Lung (tissue), 12 donors: ENCODE results near the gene GPR137. TPM values are rescaled to one million over a fixed set of nuclear protein-coding genes. Genes with fewer than 3 reads are reported as not detected.

Source experiments
- ATAC-seq: fragments of 200-7000 bp; cut with Tn5 transposase; one replicate; pipeline ENCODE4 v1.9.1; 2020; ENCODE audit warnings: moderate number of reproducible peaks; ENCODE audit not compliant: insufficient read depth, low FRiP score
- DNase-seq, 3 donors: peaks; one replicate each; pipeline ENCODE4 v3.0.0-alpha.2; 2013 to 2017
- H3K27ac ChIP-seq, 2 donors: one replicate each; pipeline ENCODE4 v1.5.1; 2013; ENCODE audit warnings: mild to moderate bottlenecking in 2 of 2, moderate library complexity in 2 of 2, control low read depth in 1 of 2, inconsistent platforms in 1 of 2, low read depth in 1 of 2, low read length in 1 of 2
- H3K27me3 ChIP-seq, 3 donors: one replicate each; pipeline ENCODE4 v1.5.1; 2013; ENCODE audit warnings: low read length in 2 of 3; ENCODE audit not compliant: control insufficient read depth in 3 of 3, insufficient read depth in 3 of 3
- H3K36me3 ChIP-seq, 4 donors: one replicate each; pipeline ENCODE4 v1.5.1; 2013; ENCODE audit warnings: low read length in 4 of 4, mild to moderate bottlenecking in 1 of 4, moderate library complexity in 1 of 4; ENCODE audit not compliant: control insufficient read depth in 4 of 4, insufficient read depth in 4 of 4
- H3K4me1 ChIP-seq, 5 donors: one replicate each; pipeline ENCODE4 v1.5.1; 2013; ENCODE audit warnings: low read length in 5 of 5, mild to moderate bottlenecking in 2 of 5, moderate library complexity in 1 of 5; ENCODE audit not compliant: control insufficient read depth in 5 of 5, insufficient read depth in 5 of 5
- H3K4me3 ChIP-seq: one replicate; pipeline ENCODE4 v1.5.1; 2013; ENCODE audit warnings: mild to moderate bottlenecking, control low read depth, moderate library complexity
- H3K9ac ChIP-seq, 2 donors: one replicate each; pipeline ENCODE4 v1.5.1; 2013; ENCODE audit warnings: low read length in 2 of 2, control low read depth in 1 of 2; ENCODE audit not compliant: insufficient read depth in 1 of 2
- H3K9me3 ChIP-seq, 4 donors: one replicate each; pipeline ENCODE4 v1.5.1; 2013; ENCODE audit warnings: low read length in 3 of 4, mild to moderate bottlenecking in 1 of 4, moderate library complexity in 1 of 4; ENCODE audit not compliant: control insufficient read depth in 4 of 4, insufficient read depth in 3 of 4
- WGBS, 2 donors: extraction: QIAGEN DNeasy Blood & Tissue Kit; methylation state at CpG; one replicate each; pipeline ENCODE4 v1.1.7; 2013; 5-methylcytosine and 5-hydroxymethylcytosine counted together
- polyA plus RNA-seq, 2 donors: library from polyadenylated mRNA; stranded (reverse); fragments of 200-250 nt; gene quantifications; one replicate each; pipeline ENCODE4 v1.2.1, GENCODE V29; 2013
- total RNA-seq, 2 donors: library from RNA; depleted of rRNA in 1 of 2; stranded (reverse); fragments of >200 nt in 1 of 2; gene quantifications; one replicate each; pipeline ENCODE4 v1.2.1, GENCODE V29; 2014 to 2021
- TF ChIP-seq, protein P1 (sequence below): IDR thresholded peaks from 2 replicates; pipeline ENCODE4 v1.5.1; 2012; ENCODE audit warnings: mild to moderate bottlenecking; ENCODE audit errors: control extremely low read depth, extremely low read depth
- donor health status: control.
- donor health status: control.
- donor health status: Bipolar disorder and iron deficiency.
- donor health status: healthy.
- donor health status: DM: yes; HTN: yes; CAD: no.

GPR137 gene
- total and polyA plus RNA-seq, 4 donors, result 14.5 to 59.1 (median 27.5) TPM

GRCh38 chr11:64259533-64260067 is 26.0 kb upstream of the GPR137 start:
- H3K9me3 ChIP-seq, result no peaks in the 10 kb centered on the region
- TF ChIP-seq, protein P1, sequence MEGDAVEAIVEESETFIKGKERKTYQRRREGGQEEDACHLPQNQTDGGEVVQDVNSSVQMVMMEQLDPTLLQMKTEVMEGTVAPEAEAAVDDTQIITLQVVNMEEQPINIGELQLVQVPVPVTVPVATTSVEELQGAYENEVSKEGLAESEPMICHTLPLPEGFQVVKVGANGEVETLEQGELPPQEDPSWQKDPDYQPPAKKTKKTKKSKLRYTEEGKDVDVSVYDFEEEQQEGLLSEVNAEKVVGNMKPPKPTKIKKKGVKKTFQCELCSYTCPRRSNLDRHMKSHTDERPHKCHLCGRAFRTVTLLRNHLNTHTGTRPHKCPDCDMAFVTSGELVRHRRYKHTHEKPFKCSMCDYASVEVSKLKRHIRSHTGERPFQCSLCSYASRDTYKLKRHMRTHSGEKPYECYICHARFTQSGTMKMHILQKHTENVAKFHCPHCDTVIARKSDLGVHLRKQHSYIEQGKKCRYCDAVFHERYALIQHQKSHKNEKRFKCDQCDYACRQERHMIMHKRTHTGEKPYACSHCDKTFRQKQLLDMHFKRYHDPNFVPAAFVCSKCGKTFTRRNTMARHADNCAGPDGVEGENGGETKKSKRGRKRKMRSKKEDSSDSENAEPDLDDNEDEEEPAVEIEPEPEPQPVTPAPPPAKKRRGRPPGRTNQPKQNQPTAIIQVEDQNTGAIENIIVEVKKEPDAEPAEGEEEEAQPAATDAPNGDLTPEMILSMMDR, result no peak
- ATAC-seq (no peak), DNase-seq (no peak)
- no peak overlapping the region for H3K9ac ChIP-seq
- no peak overlapping the region for H3K27ac ChIP-seq
- H3K4me1 ChIP-seq, result no peaks in the 10 kb centered on the region
- 83 to 93% methylated on average over 4 of the region's 4 CpGs for WGBS, 2 donors
- peaks cover 2 to 81% (median 16%) of the 10 kb centered on the region in 4 donors for H3K36me3 ChIP-seq
- H3K27me3 ChIP-seq, result no peaks in the 10 kb centered on the region
- no peak overlapping the region for H3K4me3 ChIP-seq

GRCh38 chr11:64260147-64260708 is 25.4 kb upstream of the GPR137 start:
- 94 to 96% methylated on average over 6 of the region's 6 CpGs for WGBS, 2 donors
- no peaks in the 10 kb centered on the region for H3K9me3 ChIP-seq
- H3K9ac ChIP-seq, result no peak overlapping the region
- no peak for ATAC-seq
- H3K27ac ChIP-seq, result no peak overlapping the region
- H3K4me1 ChIP-seq, result no peaks in the 10 kb centered on the region
- no peak overlapping the region for H3K4me3 ChIP-seq
- H3K36me3 ChIP-seq, result peaks cover 2 to 78% (median 14%) of the 10 kb centered on the region in 4 donors
- no peaks in the 10 kb centered on the region for H3K27me3 ChIP-seq
- DNase-seq, result no peak
- TF ChIP-seq, protein P1, result no peak

GRCh38 chr11:64261556-64262080 is 24.0 kb upstream of the GPR137 start:
- Histone ChIP-seq H3K36me3 (peaks cover 2 to 79% (median 23%) of the 10 kb centered on the region in 4 donors), H3K27me3 (no peaks in the 10 kb centered on the region), H3K27ac (no peak overlapping the region), H3K4me1 (no peaks in the 10 kb centered on the region), H3K4me3 (no peak overlapping the region), H3K9me3 (no peaks in the 10 kb centered on the region), H3K9ac (no peak overlapping the region)
- WGBS, 2 donors, result 94 to 97% methylated on average over 18 of the region's 18 CpGs
- DNase-seq, result no peak
- TF ChIP-seq, protein P1, result no peak
- no peak for ATAC-seq
